Activated CD8-positive, alpha-beta T cell treated with anti-CD3 and anti-CD28 coated beads, Interleukin-2, amount 10 ng/mL, durations not matched to agents 7 days and 5 days (primary cell): ENCODE results near the gene HIPK3. TPM values are rescaled to one million over a fixed set of nuclear protein-coding genes. Genes with fewer than 3 reads are reported as not detected.
"Not testable (repeated sequence)": the region's sequence is repeated elsewhere in the genome, so short reads cannot be mapped to it uniquely, and the experiment has no call there.

ENCODE experiments used
- ATAC-seq: fragments of 150-1000 bp; cut with Tn5 transposase; one replicate; pipeline ENCODE4 v1.10.0; 2021; ENCODE audit warnings: moderate library complexity
- CTCF ChIA-PET: fragments of 350-600 bp; sonication (Branson Sonifier 250); formaldehyde crosslinking; loops from one replicate; lab custom pipeline; 2021; ENCODE audit warnings: antibody characterized with exemption; lab: Charles Lee
- POLR2A ChIA-PET: fragments of 350-600 bp; sonication (Branson Sonifier 250); formaldehyde crosslinking; loops from one replicate; lab custom pipeline; 2021; ENCODE audit warnings: antibody characterized with exemption; lab: Charles Lee
- DNase-seq: peaks from one replicate; pipeline ENCODE4 v3.0.0-alpha.2; 2020
- H3K27ac Mint-ChIP-seq: one replicate; pipeline ENCODE4 v1.8.0; 2021; ENCODE audit warnings: mild to moderate bottlenecking, mixed read lengths
- H3K27me3 Mint-ChIP-seq: one replicate; pipeline ENCODE4 v1.8.0; 2021; ENCODE audit warnings: low read depth, mixed read lengths
- H3K36me3 Mint-ChIP-seq: one replicate; pipeline ENCODE4 v1.8.0; 2021; ENCODE audit warnings: low read depth, mixed read lengths
- H3K4me1 Mint-ChIP-seq: one replicate; pipeline ENCODE4 v1.8.0; 2021; ENCODE audit warnings: low read depth, mixed read lengths
- H3K4me3 Mint-ChIP-seq: one replicate; pipeline ENCODE4 v1.8.0; 2021; ENCODE audit warnings: mild to moderate bottlenecking, mixed read lengths
- H3K9me3 Mint-ChIP-seq: one replicate; pipeline ENCODE4 v1.8.0; 2022; ENCODE audit warnings: mixed read lengths; ENCODE audit not compliant: insufficient read depth
- total RNA-seq, 2 experiments: library from RNA; stranded (reverse); gene quantifications; one replicate each; pipeline ENCODE4 v1.2.3, GENCODE V29; 2021

The HIPK3 gene
- 10 to 100 TPM; 36.9 to 37.7 TPM for total RNA-seq

GRCh38 chr11:33257160-33257896 lies at the start of gene HIPK3:
Gene HIPK3, plus strand, starts transcription at chr11:33257381.
- POLR2A ChIA-PET: interaction anchor here (1.6 kb wide), 2 partner anchors 96 to 97 kb away, joined by 4 read pairs; partner anchors contain the start of gene CSTF3
- CTCF ChIA-PET: interaction anchor here (0.8 kb wide), 1 partner anchor 53 kb away, joined by 3 read pairs; no protein-coding TSS in a partner anchor

DNA sequence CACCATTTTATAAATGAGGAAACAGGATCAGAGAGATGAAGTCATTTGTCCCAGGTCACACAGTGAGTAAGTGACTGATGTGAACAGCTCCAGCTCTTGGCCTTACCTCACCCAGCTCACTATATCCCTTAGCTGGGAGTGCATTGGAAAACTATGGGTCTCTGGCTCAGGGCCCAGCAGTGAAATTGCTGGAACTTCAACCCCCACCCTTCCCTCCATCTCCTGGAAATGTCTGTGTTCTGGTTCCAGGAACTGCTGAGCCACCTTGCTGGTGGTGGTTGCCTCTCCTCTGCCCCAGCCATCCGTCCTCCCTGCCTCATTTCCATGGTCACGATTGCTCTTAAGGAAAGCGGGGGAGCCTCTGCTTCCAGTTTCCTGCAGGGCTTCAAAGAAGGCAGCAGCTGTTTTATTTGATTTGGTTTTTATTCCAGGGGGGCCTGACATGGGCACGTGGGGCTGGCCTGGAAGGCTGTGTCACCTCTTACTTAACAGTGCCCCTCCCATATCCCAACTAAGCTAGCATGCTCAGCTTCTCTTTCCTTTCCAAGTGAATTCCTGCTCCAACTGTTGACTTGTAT lies 49.7 kb upstream of the HIPK3 start:
- H3K27ac Mint-ChIP-seq: no peak overlapping the region
- H3K4me3 Mint-ChIP-seq: no peak overlapping the region
- CTCF ChIA-PET: no interaction called here
- no peak for ATAC-seq
- H3K27me3 Mint-ChIP-seq: peaks cover 2% of the 10 kb centered on the region
- peaks cover 4% of the 10 kb centered on the region for H3K4me1 Mint-ChIP-seq
- POLR2A ChIA-PET: no interaction called here
- DNase-seq: no peak
- H3K36me3 Mint-ChIP-seq: no peaks in the 10 kb centered on the region
- H3K9me3 Mint-ChIP-seq: no peaks in the 10 kb centered on the region

More at GRCh38 chr11:33257160-33257896, at the start of gene HIPK3:
- peak; percentile 83 for ATAC-seq
- no peaks in the 10 kb centered on the region for H3K27me3 Mint-ChIP-seq
- peaks cover 28% of the 10 kb centered on the region for H3K4me1 Mint-ChIP-seq
- peaks cover 7% of the 10 kb centered on the region for H3K36me3 Mint-ChIP-seq
- H3K9me3 Mint-ChIP-seq: no peaks in the 10 kb centered on the region
- DNase-seq: peak; percentile 78
- peak within 1 kb of the TSS; percentile 98 for H3K27ac Mint-ChIP-seq
- peak within 1 kb of the TSS; percentile 90 for H3K4me3 Mint-ChIP-seq

GRCh38 chr11:33208150-33208549 lies 49.0 kb upstream of the HIPK3 start:
- Mint-ChIP-seq H3K27ac (no peak overlapping the region), H3K4me1 (peaks cover 4% of the 10 kb centered on the region), H3K27me3 (peaks cover 2% of the 10 kb centered on the region), H3K4me3 (no peak overlapping the region), H3K36me3 (no peaks in the 10 kb centered on the region), H3K9me3 (no peaks in the 10 kb centered on the region)
- ChIA-PET POLR2A (no interaction called here), CTCF (no interaction called here)
- DNase-seq (no peak), ATAC-seq (no peak)

GRCh38 chr11:33211153-33211552 lies 46.0 kb upstream of the HIPK3 start:
- DNase-seq (no peak), ATAC-seq (no peak)
- H3K4me3 Mint-ChIP-seq: no peak overlapping the region
- no peaks in the 10 kb centered on the region for H3K9me3 Mint-ChIP-seq
- POLR2A ChIA-PET: no interaction called here
- H3K27me3 Mint-ChIP-seq: peaks cover 6% of the 10 kb centered on the region
- H3K36me3 Mint-ChIP-seq: no peaks in the 10 kb centered on the region
- H3K4me1 Mint-ChIP-seq: peaks cover 4% of the 10 kb centered on the region
- no peak overlapping the region for H3K27ac Mint-ChIP-seq
- CTCF ChIA-PET: no interaction called here

- Mint-ChIP-seq H3K27ac (no peak overlapping the region), H3K27me3 (peaks cover 6% of the 10 kb centered on the region), H3K4me1 (peaks cover 4% of the 10 kb centered on the region), H3K4me3 (no peak overlapping the region), H3K36me3 (no peaks in the 10 kb centered on the region), H3K9me3 (no peaks in the 10 kb centered on the region)
- CTCF ChIA-PET: no interaction called here
- DNase-seq (no peak), ATAC-seq (no peak)
- POLR2A ChIA-PET: no interaction called here
Measured at GRCh38 chr11:33211580-33211979, 45.6 kb upstream of the HIPK3 start.

- Mint-ChIP-seq H3K9me3 (no peaks in the 10 kb centered on the region), H3K27ac (no peak overlapping the region), H3K36me3 (no peaks in the 10 kb centered on the region), H3K27me3 (peaks cover 6% of the 10 kb centered on the region), H3K4me1 (no peaks in the 10 kb centered on the region), H3K4me3 (no peak overlapping the region)
- ChIA-PET POLR2A (no interaction called here), CTCF (no interaction called here)
- DNase-seq (no peak), ATAC-seq (no peak)
Measured at GRCh38 chr11:33214187-33214586, 43.0 kb upstream of the HIPK3 start.

GRCh38 chr11:33214767-33215166 lies 42.4 kb upstream of the HIPK3 start:
- H3K4me1 Mint-ChIP-seq: no peaks in the 10 kb centered on the region
- no peaks in the 10 kb centered on the region for H3K9me3 Mint-ChIP-seq
- DNase-seq: no peak
- H3K36me3 Mint-ChIP-seq: no peaks in the 10 kb centered on the region
- POLR2A ChIA-PET: no interaction called here
- peaks cover 6% of the 10 kb centered on the region for H3K27me3 Mint-ChIP-seq
- H3K27ac Mint-ChIP-seq: no peak overlapping the region
- ATAC-seq: no peak
- H3K4me3 Mint-ChIP-seq: no peak overlapping the region
- CTCF ChIA-PET: no interaction called here

DNA sequence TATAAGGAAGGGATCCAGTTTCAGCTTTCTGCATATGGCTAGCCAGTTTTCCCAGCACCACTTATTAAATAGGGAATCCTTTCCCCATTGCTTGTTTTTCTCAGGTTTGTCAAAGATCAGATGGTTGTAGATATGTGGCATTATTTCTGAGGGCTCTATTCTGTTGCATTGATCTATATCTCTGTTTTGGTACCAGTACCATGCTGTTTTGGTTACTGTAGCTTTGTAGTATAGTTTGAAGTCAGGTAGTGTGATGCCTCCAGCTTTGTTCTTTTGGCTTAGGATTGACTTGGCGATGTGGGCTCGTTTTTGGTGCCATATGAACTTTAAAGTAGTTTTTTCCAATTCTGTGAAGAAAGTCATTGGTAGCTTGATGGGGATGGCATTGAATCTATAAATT lies 40.5 kb upstream of the HIPK3 start:
- H3K9me3 Mint-ChIP-seq, DNase-seq, H3K27ac Mint-ChIP-seq, H3K4me1 Mint-ChIP-seq, H3K4me3 Mint-ChIP-seq, H3K36me3 Mint-ChIP-seq, POLR2A ChIA-PET, CTCF ChIA-PET, ATAC-seq, H3K27me3 Mint-ChIP-seq: not testable (repeated sequence)

DNA sequence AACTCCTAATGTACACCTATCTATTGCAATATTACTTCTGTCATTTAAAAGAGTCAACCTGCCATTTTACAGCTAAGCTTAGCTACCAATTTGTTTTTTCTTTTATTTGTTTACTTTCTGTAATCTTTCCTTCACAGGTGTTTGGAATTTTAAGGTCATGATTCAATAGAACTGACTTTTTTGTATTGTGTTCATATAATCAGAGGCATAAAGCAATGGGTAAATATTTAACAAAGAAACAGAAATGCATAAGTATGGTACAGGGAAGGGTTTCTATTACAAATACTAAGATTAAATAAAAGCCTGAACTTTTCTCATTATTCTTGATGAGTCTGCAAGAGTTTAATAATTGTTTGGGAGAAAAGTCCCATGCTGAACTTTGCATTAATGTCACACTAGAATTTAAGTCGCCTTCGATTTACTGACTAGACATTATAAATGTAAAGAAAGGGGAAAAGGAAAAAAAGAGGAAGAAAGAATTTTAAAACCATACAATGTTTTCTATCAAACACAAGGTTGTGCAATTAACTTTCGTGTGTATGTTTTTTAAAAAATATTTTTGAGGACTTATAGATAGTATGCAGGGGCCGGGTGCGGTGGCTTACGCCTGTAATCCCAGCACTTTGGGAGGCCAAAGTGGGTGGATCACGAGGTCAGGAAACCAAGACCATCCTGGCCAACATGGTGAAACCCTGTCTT lies 35.0 kb upstream of the HIPK3 start:
- CTCF ChIA-PET: no interaction called here
- H3K4me3 Mint-ChIP-seq: no peak overlapping the region
- H3K27me3 Mint-ChIP-seq: no peaks in the 10 kb centered on the region
- H3K27ac Mint-ChIP-seq: no peak overlapping the region
- no peaks in the 10 kb centered on the region for H3K36me3 Mint-ChIP-seq
- ATAC-seq (no peak), DNase-seq (no peak)
- no peaks in the 10 kb centered on the region for H3K9me3 Mint-ChIP-seq
- H3K4me1 Mint-ChIP-seq: no peaks in the 10 kb centered on the region
- POLR2A ChIA-PET: no interaction called here

GRCh38 chr11:33225371-33225770 lies 31.8 kb upstream of the HIPK3 start:
- ATAC-seq (no peak), DNase-seq (no peak)
- Mint-ChIP-seq H3K4me1 (no peaks in the 10 kb centered on the region), H3K36me3 (no peaks in the 10 kb centered on the region), H3K27me3 (no peaks in the 10 kb centered on the region), H3K4me3 (no peak overlapping the region), H3K27ac (no peak overlapping the region), H3K9me3 (no peaks in the 10 kb centered on the region)
- ChIA-PET POLR2A (no interaction called here), CTCF (no interaction called here)

- Mint-ChIP-seq H3K9me3 (no peaks in the 10 kb centered on the region), H3K4me1 (no peaks in the 10 kb centered on the region), H3K27me3 (no peaks in the 10 kb centered on the region), H3K27ac (no peak overlapping the region), H3K36me3 (no peaks in the 10 kb centered on the region), H3K4me3 (no peak overlapping the region)
- ATAC-seq: no peak
- DNase-seq: no peak
- CTCF ChIA-PET: no interaction called here
- POLR2A ChIA-PET: no interaction called here
Measured at GRCh38 chr11:33227578-33228261, 29.5 kb upstream of the HIPK3 start.
